CD14-positive monocyte (primary cell): Measurements from ENCODE around the gene ACKR3. TPM values are rescaled to one million over a fixed set of nuclear protein-coding genes. Genes with fewer than 3 reads are reported as not detected.
A peak's percentile ranks its signal among the peaks of the same experiment; 100 is the strongest.

Source experiments
- DNase-seq, 3 donors: peaks; one replicate each; pipeline ENCODE4 v3.0.0-alpha.2; 2011 to 2022
- H2AFZ ChIP-seq: 2 replicates; pipeline ENCODE4 v1.6.0; 2012; ENCODE audit warnings: mild to moderate bottlenecking, low read depth, low read length, inconsistent platforms; ENCODE audit not compliant: insufficient read depth, poor library complexity, severe bottlenecking
- H3K27ac ChIP-seq, 2 donors: 1 replicate in 1 of 2; 2 replicates in 1 of 2; pipeline ENCODE4 v1.5.1; 2012 to 2013; ENCODE audit warnings: low read length in 2 of 2, control low read depth in 1 of 2, inconsistent platforms in 1 of 2, low read depth in 1 of 2, mild to moderate bottlenecking in 1 of 2
- H3K27me3 ChIP-seq, 2 donors: one replicate each; pipeline versions ENCODE4 v1.6.0 to v1.6.1; 2011 to 2013; ENCODE audit warnings: low read length in 2 of 2; ENCODE audit not compliant: control insufficient read depth in 2 of 2, insufficient read depth in 2 of 2
- H3K36me3 ChIP-seq, 2 donors: replicated peaks in 1 of 2; 1 replicate in 1 of 2; 2 replicates in 1 of 2; pipeline versions ENCODE4 v1.5.1 to v1.6.1; 2012 to 2013; ENCODE audit warnings: low read length in 2 of 2, control low read depth in 1 of 2, inconsistent platforms in 1 of 2, mild to moderate bottlenecking in 1 of 2; ENCODE audit not compliant: insufficient read depth in 2 of 2, control insufficient read depth in 1 of 2
- H3K4me1 ChIP-seq, 2 donors: 1 replicate in 1 of 2; 2 replicates in 1 of 2; pipeline versions ENCODE4 v1.5.1 to v1.6.1; 2012 to 2013; ENCODE audit warnings: low read length in 2 of 2, control low read depth in 1 of 2, inconsistent platforms in 1 of 2, mild to moderate bottlenecking in 1 of 2, moderate library complexity in 1 of 2; ENCODE audit not compliant: insufficient read depth in 2 of 2, control insufficient read depth in 1 of 2
- H3K4me2 ChIP-seq: replicated peaks from 2 replicates; pipeline ENCODE3; 2012; ENCODE audit warnings: low read length, moderate library complexity, mild to moderate bottlenecking; ENCODE audit not compliant: poor library complexity, severe bottlenecking; ENCODE audit errors: extremely low read depth
- H3K4me3 ChIP-seq, 3 experiments: fragments of 200-600 bp in 1 of 3; sonication (generic) in 1 of 3; replicated peaks in 1 of 3; 1 replicate in 2 of 3; 2 replicates in 1 of 3; pipeline ENCODE4 v1.5.1; 2011 to 2013; ENCODE audit warnings: low read length in 3 of 3, mild to moderate bottlenecking in 3 of 3, control low read depth in 2 of 3, low read depth in 2 of 3, inconsistent platforms in 1 of 3, moderate library complexity in 1 of 3
- H3K79me2 ChIP-seq: 2 replicates; pipeline ENCODE4 v1.6.0; 2012; ENCODE audit warnings: mild to moderate bottlenecking, control low read depth, inconsistent platforms, low read length, moderate library complexity; ENCODE audit not compliant: insufficient read depth
- H3K9ac ChIP-seq: 2 replicates; pipeline ENCODE4 v1.6.0; 2017; ENCODE audit warnings: low read length, mild to moderate bottlenecking; ENCODE audit not compliant: insufficient read depth, poor library complexity, severe bottlenecking
- H3K9me3 ChIP-seq, 2 donors: replicated peaks in 1 of 2; 1 replicate in 1 of 2; 2 replicates in 1 of 2; pipeline versions ENCODE4 v1.5.1 to v1.6.1; 2012 to 2013; ENCODE audit warnings: low read length in 2 of 2, control low read depth in 1 of 2; ENCODE audit not compliant: control insufficient read depth in 1 of 2, insufficient read depth in 1 of 2
- H4K20me1 ChIP-seq: 2 replicates; pipeline ENCODE4 v1.6.0; 2012; ENCODE audit warnings: mild to moderate bottlenecking, low read length, control low read depth, moderate library complexity; ENCODE audit not compliant: insufficient read depth
- H3K27ac Mint-ChIP-seq, 7 donors: one replicate each; pipeline ENCODE4 v1.8.0; 2020; ENCODE audit warnings: mild to moderate bottlenecking in 7 of 7, mixed read lengths in 7 of 7, moderate library complexity in 6 of 7, inconsistent platforms in 2 of 7
- H3K27me3 Mint-ChIP-seq, 3 donors: one replicate each; pipeline ENCODE4 v1.8.0; 2021 to 2022; ENCODE audit warnings: low read depth in 3 of 3, mild to moderate bottlenecking in 3 of 3, mixed read lengths in 3 of 3, moderate library complexity in 3 of 3, inconsistent platforms in 1 of 3
- H3K36me3 Mint-ChIP-seq, 2 donors: one replicate each; pipeline ENCODE4 v1.8.0; 2020; ENCODE audit warnings: mixed read lengths in 2 of 2, inconsistent platforms in 1 of 2, mild to moderate bottlenecking in 1 of 2
- H3K4me1 Mint-ChIP-seq: one replicate; pipeline ENCODE4 v1.8.0; 2020; ENCODE audit warnings: mild to moderate bottlenecking, mixed read lengths
- H3K4me3 Mint-ChIP-seq, 2 donors: one replicate each; pipeline ENCODE4 v1.8.0; 2020; ENCODE audit warnings: mild to moderate bottlenecking in 2 of 2, mixed read lengths in 2 of 2, moderate library complexity in 1 of 2
- H3K9me3 Mint-ChIP-seq, 7 donors: one replicate each; pipeline ENCODE4 v1.8.0; 2020 to 2022; ENCODE audit warnings: mixed read lengths in 7 of 7, mild to moderate bottlenecking in 6 of 7, moderate library complexity in 6 of 7, inconsistent platforms in 2 of 7
- WGBS: methylation state at CpG from one replicate; pipeline ENCODE4 v1.1.5; 2013; ENCODE audit warnings: missing lambda C conversion rate; ENCODE audit not compliant: insufficient coverage; 5-methylcytosine and 5-hydroxymethylcytosine counted together
- intact Hi-C, 2 donors: fragments of 100-400 bp; cut with micrococcal nuclease; formaldehyde crosslinking; loops; one replicate each; pipeline versions ENCODE4 v1.15.0 to v1.15.1; 2023
- polyA plus RNA-seq, 3 donors: library from polyadenylated mRNA; depleted of rRNA in 1 of 3; unstranded in 2 of 3; stranded (reverse) in 1 of 3; fragments of 300-500 nt in 2 of 3; fragments of >200 nt in 1 of 3; fragmentation: Illumina TruSeq in 2 of 3; gene quantifications; 1 replicate in 2 of 3; 2 replicates in 1 of 3; pipeline ENCODE4 v1.2.3, GENCODE V29; 2012 to 2021
- TF ChIP-seq, protein P1 (sequence below): fragments of 200-600 bp; IDR thresholded peaks from one replicate; pipeline ENCODE4 v1.8.0; 2022; ENCODE audit warnings: antibody characterized with exemption, mild to moderate bottlenecking

ACKR3 gene
- polyA plus RNA-seq, 3 donors, result 0.41 to 13.3 (median 0.79) TPM

GRCh38 chr2:236541008-236541562, 28.5 kb upstream of the ACKR3 start:
- Mint-ChIP-seq H3K27ac (no peak overlapping the region), H3K36me3 (peaks cover 2 to 3% of the 10 kb centered on the region in 2 donors), H3K4me1 (peaks cover 61% of the 10 kb centered on the region), H3K9me3 (peaks cover 0 to 2% (median 0%) of the 10 kb centered on the region in 7 donors), H3K27me3 (peaks cover 0 to 2% (median 0%) of the 10 kb centered on the region in 3 donors), H3K4me3 (no peak overlapping the region)
- no peak overlapping the region for H3K27ac ChIP-seq
- no peaks in the 10 kb centered on the region for H3K9me3 ChIP-seq
- H4K20me1 ChIP-seq, result no peaks in the 10 kb centered on the region
- WGBS, result no CpG with 5 or more reads among the region's 4 CpGs
- DNase-seq, result no peak
- TF ChIP-seq, protein P1, sequence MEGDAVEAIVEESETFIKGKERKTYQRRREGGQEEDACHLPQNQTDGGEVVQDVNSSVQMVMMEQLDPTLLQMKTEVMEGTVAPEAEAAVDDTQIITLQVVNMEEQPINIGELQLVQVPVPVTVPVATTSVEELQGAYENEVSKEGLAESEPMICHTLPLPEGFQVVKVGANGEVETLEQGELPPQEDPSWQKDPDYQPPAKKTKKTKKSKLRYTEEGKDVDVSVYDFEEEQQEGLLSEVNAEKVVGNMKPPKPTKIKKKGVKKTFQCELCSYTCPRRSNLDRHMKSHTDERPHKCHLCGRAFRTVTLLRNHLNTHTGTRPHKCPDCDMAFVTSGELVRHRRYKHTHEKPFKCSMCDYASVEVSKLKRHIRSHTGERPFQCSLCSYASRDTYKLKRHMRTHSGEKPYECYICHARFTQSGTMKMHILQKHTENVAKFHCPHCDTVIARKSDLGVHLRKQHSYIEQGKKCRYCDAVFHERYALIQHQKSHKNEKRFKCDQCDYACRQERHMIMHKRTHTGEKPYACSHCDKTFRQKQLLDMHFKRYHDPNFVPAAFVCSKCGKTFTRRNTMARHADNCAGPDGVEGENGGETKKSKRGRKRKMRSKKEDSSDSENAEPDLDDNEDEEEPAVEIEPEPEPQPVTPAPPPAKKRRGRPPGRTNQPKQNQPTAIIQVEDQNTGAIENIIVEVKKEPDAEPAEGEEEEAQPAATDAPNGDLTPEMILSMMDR, result no peak
- intact Hi-C loops, result no loop called here
- no peak overlapping the region for H3K9ac ChIP-seq
- peak overlapping the region; percentile 23 for H2AFZ ChIP-seq
- no peak overlapping the region for H3K4me2 ChIP-seq
- H3K36me3 ChIP-seq, result no peaks in the 10 kb centered on the region
- no peak overlapping the region for H3K4me3 ChIP-seq
- H3K4me1 ChIP-seq, result peaks cover 43 to 46% of the 10 kb centered on the region in 2 donors
- H3K79me2 ChIP-seq, result peaks cover 53% of the 10 kb centered on the region
- no peaks in the 10 kb centered on the region for H3K27me3 ChIP-seq

DNA sequence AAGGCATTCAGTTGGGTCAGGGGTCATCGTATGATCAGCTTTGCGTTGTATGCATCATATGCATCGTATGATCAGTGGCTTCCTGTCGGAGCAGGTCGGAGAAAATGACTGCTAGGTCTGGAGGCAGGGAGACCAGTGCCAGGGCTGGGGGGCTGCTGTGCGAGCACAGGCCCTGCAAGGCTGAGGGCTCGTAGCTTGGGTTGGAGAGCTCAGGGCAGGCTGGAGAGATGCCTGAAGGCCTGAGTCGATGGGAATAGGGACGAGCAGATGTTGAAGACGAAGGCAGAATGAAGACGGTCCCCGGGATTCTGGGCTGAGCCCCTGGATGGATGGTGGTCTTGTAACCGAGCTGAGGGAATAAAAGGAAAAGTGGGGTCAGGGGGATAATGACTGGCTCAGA, 25.3 kb upstream of the ACKR3 start:
- Histone ChIP-seq H3K79me2 (peaks cover 30% of the 10 kb centered on the region), H3K36me3 (no peaks in the 10 kb centered on the region), H2AFZ (no peak overlapping the region), H3K27me3 (no peaks in the 10 kb centered on the region), H3K4me3 (no peak overlapping the region), H3K27ac (no peak overlapping the region), H3K4me1 (peaks cover 46% of the 10 kb centered on the region in 2 donors), H3K4me2 (no peak overlapping the region), H4K20me1 (no peaks in the 10 kb centered on the region), H3K9me3 (no peaks in the 10 kb centered on the region), H3K9ac (no peak overlapping the region)
- WGBS, result 88% methylated on average over 13 of the region's 13 CpGs
- H3K36me3 Mint-ChIP-seq, result peaks cover 2 to 3% of the 10 kb centered on the region in 2 donors
- no peaks in the 10 kb centered on the region for H3K27me3 Mint-ChIP-seq
- H3K9me3 Mint-ChIP-seq, result peaks cover 0 to 2% (median 0%) of the 10 kb centered on the region in 7 donors
- intact Hi-C loops, result no loop called here
- DNase-seq, result no peak
- H3K4me3 Mint-ChIP-seq, result no peak overlapping the region
- H3K4me1 Mint-ChIP-seq, result peaks cover 62% of the 10 kb centered on the region
- H3K27ac Mint-ChIP-seq, result peak overlapping the region in 5 of 7 donors; percentile 12 to 84 (median 40)
- TF ChIP-seq, protein P1, result no peak
